GM12872 (cell line): ENCODE measurements around the gene ATG16L1.

ENCODE experiments used
- CTCF ChIP-seq: IDR thresholded peaks from 3 replicates; pipeline ENCODE4 v1.5.1; 2011; ENCODE audit warnings: low read depth, mild to moderate bottlenecking, low read length, moderate library complexity; ENCODE audit not compliant: insufficient read depth

Gene ATG16L1

DNA sequence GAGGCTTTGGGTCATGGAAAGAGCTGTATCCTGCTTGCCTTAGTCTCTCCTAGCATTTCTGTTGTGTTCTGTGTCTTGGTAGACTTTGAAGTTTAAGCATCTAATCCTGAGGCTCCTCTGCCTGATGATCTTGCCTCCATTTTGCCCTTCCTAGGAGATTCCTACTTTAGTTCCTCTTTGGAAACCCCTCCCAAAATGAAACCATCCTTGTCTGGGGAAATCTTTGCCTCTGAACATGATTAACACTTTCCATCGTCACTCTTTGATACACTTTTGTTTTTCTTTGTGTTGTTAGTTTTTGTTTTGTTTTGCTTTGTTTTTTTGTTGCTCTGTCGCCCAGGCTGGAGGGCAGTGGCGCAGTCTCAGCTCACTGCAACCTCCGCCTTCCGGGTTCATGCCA is 9.2 kb downstream of the ATG16L1 start:
- TF ChIP-seq CTCF: no peak

DNA sequence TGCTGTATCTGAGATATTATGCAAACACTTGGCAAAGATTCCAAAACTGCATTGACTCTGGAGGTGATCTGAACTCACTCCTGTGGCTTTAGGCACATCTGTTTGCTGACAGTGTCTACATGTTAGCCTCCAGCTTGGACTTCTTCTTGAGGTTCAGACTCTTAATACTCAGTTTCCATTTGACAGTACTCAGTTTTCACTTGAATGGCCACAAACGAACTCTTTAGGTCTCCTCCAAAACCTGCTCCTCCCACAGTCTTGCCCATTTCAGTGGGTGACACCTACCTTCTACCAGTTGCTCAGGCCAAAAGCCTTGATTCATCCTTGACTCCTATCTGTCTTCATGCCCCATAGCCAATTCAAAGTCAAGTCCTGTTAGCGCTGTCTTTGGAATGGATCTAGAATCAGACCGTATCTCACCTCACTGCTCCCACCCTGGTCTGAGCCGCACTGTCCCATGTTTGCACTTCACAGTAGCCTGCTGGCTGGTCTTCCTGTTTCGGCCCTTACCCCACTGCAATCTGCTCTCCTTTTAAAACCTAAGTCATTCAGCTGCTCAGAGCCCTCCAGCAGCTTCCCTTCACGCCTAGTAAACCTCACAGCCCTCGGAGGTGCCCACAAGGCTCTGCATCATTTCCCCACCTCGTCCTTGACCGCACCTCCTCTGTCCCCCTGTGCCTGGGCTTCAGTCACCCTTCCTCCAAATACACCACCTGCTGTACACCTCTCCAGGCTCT is 10.5 kb downstream of the ATG16L1 start:
- no peak for TF ChIP-seq CTCF

GRCh38 chr2:233262562-233262961 is 11.1 kb downstream of the ATG16L1 start:
- TF ChIP-seq CTCF: no peak

DNA sequence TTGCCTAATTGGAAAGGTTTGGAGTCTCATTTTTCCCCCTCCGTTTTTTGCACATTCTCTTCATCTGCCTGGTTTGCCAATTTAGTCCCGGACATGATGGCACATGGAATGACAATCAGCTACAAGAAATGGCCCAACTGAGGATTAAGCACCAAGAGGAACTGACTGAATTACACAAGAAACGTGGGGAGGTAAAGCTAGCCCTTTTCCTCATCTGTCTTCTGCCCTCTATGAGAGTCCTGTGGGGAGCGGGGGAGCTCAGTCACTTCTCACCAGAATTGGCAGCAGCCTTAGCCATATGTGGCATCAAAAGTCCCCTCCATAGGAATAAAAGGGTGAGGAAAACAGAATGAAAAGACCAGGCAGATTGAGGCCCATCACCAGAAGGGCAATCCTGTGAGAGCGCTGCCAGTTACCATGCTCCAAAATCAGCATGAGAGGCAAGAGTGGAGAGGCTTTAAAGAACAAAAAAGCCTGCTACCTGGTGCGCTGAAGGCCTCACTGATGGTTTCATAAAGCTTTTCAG is 11.6 kb downstream of the ATG16L1 start:
- TF ChIP-seq CTCF: no peak

- TF ChIP-seq CTCF: no peak
Measured at GRCh38 chr2:233264667-233265066, 13.2 kb downstream of the ATG16L1 start.

DNA sequence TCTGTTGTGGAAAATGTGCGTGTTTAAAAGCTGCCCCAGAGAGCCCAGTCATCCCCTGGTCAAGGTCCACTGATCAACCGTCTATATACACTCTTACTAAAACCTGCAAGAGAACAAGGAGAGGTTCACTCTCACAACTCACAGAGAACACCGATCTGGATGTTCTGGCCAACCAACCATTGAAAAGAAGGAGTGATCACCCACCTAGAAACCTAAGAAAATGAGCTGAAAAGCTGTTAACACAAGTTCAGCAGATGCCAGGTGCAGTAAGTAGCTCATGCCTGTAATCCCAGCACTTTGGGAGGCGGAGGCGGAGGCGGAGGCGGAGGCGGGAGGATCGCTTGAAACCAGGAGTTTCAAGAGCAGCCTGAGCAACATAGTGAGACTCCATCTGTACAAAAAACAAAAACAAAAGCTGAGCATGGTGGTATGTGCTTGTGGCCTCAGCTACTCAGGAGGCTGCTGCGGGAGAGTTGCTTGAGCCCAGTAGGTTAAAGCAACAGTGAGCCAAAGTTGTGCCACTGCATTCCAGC is 14.5 kb downstream of the ATG16L1 start:
- no peak for TF ChIP-seq CTCF

DNA sequence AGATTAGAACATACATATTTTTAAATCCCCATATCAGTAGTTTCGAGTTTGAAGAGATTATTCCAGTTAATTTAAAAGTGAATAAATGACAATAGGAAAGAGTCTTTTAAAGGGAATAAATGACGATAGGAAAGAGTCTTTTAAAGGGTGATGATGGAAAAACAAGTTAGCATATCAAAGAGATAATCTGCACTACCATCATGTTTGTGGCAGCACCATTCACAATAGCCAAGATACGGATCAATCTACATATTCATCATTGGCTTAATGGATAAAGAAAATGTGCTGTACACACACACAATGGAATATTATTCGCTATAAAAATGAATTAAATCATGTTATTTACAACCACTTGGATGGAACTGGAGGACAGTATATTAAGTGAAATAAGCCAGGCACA is 15.0 kb downstream of the ATG16L1 start:
- no peak for TF ChIP-seq CTCF
